Stimulated activated naive CD4-positive, alpha-beta T cell (primary cell): Measurements from ENCODE around the gene VRK3.
"Not testable (repeated sequence)": the region's sequence is repeated elsewhere in the genome, so short reads cannot be mapped to it uniquely, and the experiment has no call there.

Source experiments
- DNase-seq, 6 experiments: peaks; one replicate each; lab custom pipeline; 2025; lab: John Stamatoyannopoulos, UW

Gene VRK3

GRCh38 chr19:49956115-49956495 lies 69.1 kb downstream of the VRK3 start:
- DNase-seq, result no peak

GRCh38 chr19:49954933-49955332 lies 70.2 kb downstream of the VRK3 start:
- no peak for DNase-seq

- no peak for DNase-seq
Measured at GRCh38 chr19:49954092-49954829, 70.9 kb downstream of the VRK3 start.

- DNase-seq, result no peak
Measured at GRCh38 chr19:49953416-49953815, 71.8 kb downstream of the VRK3 start.

GRCh38 chr19:49952906-49953305 lies 72.3 kb downstream of the VRK3 start:
- DNase-seq, result no peak

GRCh38 chr19:49952479-49952836 lies 72.7 kb downstream of the VRK3 start:
- DNase-seq, result no peak

GRCh38 chr19:49951806-49952478 lies 73.2 kb downstream of the VRK3 start:
- DNase-seq, result no peak

GRCh38 chr19:49950956-49951526 lies 74.1 kb downstream of the VRK3 start:
- no peak for DNase-seq

- DNase-seq, result no peak
Measured at GRCh38 chr19:49950590-49950948, 74.6 kb downstream of the VRK3 start.

- no peak for DNase-seq
Measured at GRCh38 chr19:49949742-49950589, 75.2 kb downstream of the VRK3 start.

GRCh38 chr19:49946415-49946814 lies 78.8 kb downstream of the VRK3 start:
- no peak for DNase-seq

- not testable (repeated sequence) for DNase-seq
Measured at GRCh38 chr19:49944567-49944966, 80.6 kb downstream of the VRK3 start.

- DNase-seq, result no peak
Measured at GRCh38 chr19:49940482-49940791, 84.7 kb downstream of the VRK3 start.

GRCh38 chr19:49939721-49940481 lies 85.3 kb downstream of the VRK3 start:
- no peak for DNase-seq

GRCh38 chr19:49938662-49939061 lies 86.5 kb downstream of the VRK3 start:
- DNase-seq, result no peak

GRCh38 chr19:49937750-49938381 lies 87.3 kb downstream of the VRK3 start:
- peak; percentile 18 to 76 (median 66) for DNase-seq

GRCh38 chr19:49936549-49936948 lies 88.6 kb downstream of the VRK3 start:
- DNase-seq, result no peak

- no peak for DNase-seq
Measured at GRCh38 chr19:49933643-49934042, 91.5 kb downstream of the VRK3 start.

GRCh38 chr19:49932731-49933131 lies 92.4 kb downstream of the VRK3 start:
- DNase-seq, result peak in 5 of 6 experiments; percentile 7 to 58 (median 58)

- no peak for DNase-seq
Measured at GRCh38 chr19:49932041-49932451, 93.1 kb downstream of the VRK3 start.

- DNase-seq, result no peak
Measured at GRCh38 chr19:49931293-49932040, 93.7 kb downstream of the VRK3 start.
